H7 (cell line): ENCODE results near the gene MROH8. TPM values are rescaled to one million over a fixed set of nuclear protein-coding genes. Genes with fewer than 3 reads are reported as not detected.
A peak's percentile ranks its signal among the peaks of the same experiment; 100 is the strongest.

Source experiments
- DNase-seq: peaks from one replicate; pipeline ENCODE4 v3.0.0; 2012
- H3K27me3 ChIP-seq: 2 replicates; pipeline ENCODE4 v1.6.0; 2011; ENCODE audit warnings: mild to moderate bottlenecking, low read length; ENCODE audit not compliant: control insufficient read depth, insufficient read depth
- H3K36me3 ChIP-seq: replicated peaks from 2 replicates; pipeline ENCODE4 v1.5.1; 2011; ENCODE audit warnings: low read length; ENCODE audit not compliant: control insufficient read depth, insufficient read depth
- H3K4me3 ChIP-seq: 2 replicates; pipeline ENCODE4 v1.5.1; 2011; ENCODE audit warnings: low read depth, mild to moderate bottlenecking, control low read depth, low read length, moderate library complexity; ENCODE audit not compliant: insufficient read depth
- total RNA-seq: library from RNA; depleted of rRNA; stranded (reverse); fragments of >200 nt; shearing (Covaris generic); gene quantifications from 2 replicates; pipeline ENCODE4 v1.2.3, GENCODE V29; 2014

MROH8 gene
- total RNA-seq, 1 experiment from 2014 or later: 1.3 TPM

DNA sequence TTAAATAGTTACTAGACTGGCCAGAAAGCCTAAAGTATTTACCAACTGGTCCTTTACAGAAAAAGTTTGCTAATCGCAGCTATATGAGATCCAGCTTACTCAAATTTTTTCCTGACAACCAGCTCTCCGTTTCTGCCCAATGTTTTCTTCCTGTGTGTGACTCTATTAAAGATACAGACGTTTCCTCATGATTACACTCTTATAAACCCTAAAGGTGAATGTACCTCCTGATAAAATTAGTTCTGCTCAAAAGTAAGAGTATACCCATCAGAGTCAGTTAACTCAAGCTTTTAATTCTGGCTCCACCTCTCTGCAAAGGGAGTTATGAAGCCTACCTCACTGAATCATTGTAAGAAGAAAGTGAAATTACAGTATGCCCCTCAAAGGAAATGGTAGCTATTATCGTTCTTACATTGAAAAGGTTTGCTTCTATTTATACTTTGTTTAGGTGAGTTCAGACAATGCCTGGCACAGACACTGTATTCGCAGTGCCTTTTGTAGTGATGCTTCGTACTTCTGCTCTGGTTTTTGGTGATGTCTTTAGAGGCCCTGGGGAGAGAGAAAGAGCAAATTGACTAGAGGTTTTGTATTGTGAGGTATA lies 10.2 kb upstream of the MROH8 start:
- peaks cover 7% of the 10 kb centered on the region for H3K36me3 ChIP-seq
- DNase-seq: no peak

DNA sequence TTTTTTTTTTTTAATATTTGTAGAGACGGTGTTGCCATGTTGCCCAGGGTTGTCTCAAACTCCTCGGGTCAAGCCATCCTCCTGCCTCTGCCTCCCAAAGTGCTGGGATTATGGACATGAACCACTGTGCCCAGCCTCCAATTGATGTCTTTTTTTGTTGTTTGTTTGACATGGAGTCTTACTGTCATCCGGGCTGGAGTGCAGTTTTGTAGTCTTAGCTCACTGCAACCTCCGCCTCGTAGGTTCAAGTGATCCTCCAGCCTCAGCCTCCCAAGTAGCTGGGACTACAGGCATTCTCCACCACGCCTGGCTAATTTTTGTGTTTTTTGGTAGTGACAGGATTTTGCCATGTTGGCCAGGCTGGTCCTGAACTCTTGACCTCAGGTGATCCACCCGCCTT lies 9.4 kb upstream of the MROH8 start:
- H3K36me3 ChIP-seq: peaks cover 11% of the 10 kb centered on the region
- no peak overlapping the region for H3K4me3 ChIP-seq
- DNase-seq: no peak
- no peaks in the 10 kb centered on the region for H3K27me3 ChIP-seq

More for the DNA sequence above, 10.2 kb upstream of the MROH8 start:
- Histone ChIP-seq H3K27me3 (no peaks in the 10 kb centered on the region), H3K4me3 (no peak overlapping the region)

DNA sequence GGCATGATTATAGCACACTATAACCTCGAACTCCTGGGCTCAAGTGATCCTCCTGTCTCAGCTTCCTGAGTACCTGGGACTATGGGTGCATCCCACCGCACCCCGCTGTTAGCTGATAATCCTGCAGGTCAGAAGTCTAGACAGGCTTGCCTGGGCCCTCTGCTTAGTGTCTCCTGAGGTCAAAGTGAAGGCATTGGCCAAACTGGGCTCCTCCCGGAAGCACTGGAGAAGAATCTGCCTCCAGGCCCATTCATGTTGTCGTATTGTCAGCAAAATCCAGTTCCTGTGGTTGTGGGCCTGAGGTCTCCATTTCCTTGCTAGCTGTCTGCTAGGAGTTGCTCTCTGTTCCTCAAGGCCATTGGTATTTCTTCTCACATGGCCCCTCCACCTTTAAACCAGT lies 6.3 kb upstream of the MROH8 start:
- Histone ChIP-seq H3K27me3 (no peaks in the 10 kb centered on the region), H3K36me3 (peaks cover 11% of the 10 kb centered on the region), H3K4me3 (no peak overlapping the region)
- no peak for DNase-seq

DNA sequence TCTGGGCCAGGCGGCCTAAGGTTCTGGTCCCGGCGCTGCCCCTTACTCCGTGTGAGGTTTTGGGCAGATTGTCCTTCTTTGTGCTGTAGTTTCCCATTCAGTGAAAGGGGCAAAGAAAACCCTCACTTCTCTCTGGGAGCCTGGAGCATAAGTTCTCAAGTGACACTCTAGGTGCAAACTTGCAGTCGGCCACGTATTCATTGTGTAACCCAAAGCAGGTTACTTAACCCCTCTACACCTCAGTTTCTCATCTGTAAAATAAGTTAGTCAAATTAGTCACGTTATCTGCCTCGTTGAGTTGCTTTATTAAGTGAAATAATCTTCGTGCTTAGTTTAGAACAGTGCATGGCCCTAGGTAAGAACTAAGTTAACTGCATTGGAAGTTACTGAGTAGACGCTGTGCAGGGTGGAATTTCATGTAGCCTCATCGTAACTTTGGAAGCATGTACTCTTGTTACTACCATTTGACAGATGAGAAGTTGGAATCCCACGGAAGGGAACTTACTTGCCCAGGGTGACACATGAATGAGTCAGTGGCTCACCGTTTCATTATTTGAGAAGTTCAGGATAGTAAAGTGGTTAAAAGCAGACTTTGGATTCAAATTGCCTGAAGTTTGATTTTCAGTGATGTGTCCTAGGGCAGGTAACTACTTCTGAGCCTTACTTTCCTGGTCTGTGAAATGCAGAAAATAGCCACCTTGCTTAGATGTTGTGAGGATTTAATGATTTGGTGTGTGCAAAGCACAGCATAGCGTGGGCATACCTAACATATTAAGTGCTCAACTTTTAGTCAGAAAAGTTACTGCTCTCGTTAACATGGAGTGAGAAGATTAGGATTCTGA lies 556 bp upstream of the MROH8 start:
- DNase-seq: no peak
- peak overlapping the region; percentile 99 for H3K4me3 ChIP-seq

DNA sequence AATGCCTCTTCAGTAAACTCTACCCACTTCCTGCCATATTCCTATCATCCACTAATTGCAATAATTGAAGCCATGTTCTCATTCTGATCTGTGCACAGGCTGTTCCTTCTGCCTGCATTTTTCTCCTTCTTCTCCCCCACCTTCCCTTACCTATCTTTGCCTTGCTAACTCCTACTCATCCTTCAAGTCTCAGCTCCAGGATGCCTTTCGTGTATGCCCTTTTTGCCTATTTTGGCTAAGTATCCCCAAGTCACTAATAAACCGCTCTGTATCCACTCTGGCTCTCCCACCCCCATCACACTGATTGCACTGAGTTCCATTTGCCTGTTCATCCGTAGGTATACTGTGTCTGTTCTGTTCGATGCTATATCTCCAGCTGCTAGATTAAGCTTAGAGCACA lies 6.5 kb downstream of the MROH8 start:
- H3K36me3 ChIP-seq: no peaks in the 10 kb centered on the region

More for the DNA sequence above, 556 bp upstream of the MROH8 start:
- no peaks in the 10 kb centered on the region for H3K27me3 ChIP-seq
- peaks cover 6% of the 10 kb centered on the region for H3K36me3 ChIP-seq

DNA sequence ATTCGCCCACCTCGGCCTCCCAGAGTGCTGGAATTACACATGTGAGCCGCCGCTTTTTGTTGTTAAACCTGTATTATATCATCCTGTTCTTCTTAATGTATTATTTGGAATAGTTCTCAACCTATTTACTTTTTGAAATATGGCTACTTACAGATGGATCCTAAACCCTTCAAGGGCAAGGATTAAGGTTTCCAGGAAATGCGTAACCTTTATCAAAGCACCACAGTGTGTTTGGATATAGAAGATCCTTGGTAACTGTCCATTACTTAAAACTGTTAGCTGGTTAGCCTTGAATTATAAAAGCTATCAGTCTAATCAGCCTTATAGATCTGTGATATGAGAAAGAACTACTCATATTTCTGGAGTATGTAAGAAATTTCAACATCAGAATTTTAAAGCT lies 12.5 kb downstream of the MROH8 start:
- no peaks in the 10 kb centered on the region for H3K27me3 ChIP-seq
- H3K4me3 ChIP-seq: no peak overlapping the region
- DNase-seq: no peak
- no peaks in the 10 kb centered on the region for H3K36me3 ChIP-seq

More for the DNA sequence above, 6.5 kb downstream of the MROH8 start:
- Histone ChIP-seq H3K4me3 (no peak overlapping the region), H3K27me3 (no peaks in the 10 kb centered on the region)
- DNase-seq: no peak

DNA sequence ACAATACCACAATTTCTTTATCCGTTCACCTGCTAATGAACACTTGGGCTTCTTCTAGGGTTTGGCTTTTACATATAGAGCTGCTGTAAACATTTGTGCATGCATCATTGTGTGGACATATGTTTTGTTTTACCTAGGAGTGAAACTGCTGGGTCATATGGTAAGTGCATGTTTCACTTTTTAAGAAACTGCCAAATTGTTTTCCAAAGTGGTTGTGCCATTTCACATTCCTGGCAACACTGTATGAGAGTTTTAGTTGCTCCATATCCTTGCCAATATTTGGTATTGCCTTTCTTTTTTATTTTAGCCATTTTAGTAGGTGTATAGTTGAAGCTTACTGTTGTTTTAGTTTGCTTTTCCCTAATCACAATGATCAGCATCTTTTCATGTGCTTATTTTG lies 14.3 kb downstream of the MROH8 start:
- H3K27me3 ChIP-seq: no peaks in the 10 kb centered on the region
- DNase-seq: no peak
- no peak overlapping the region for H3K4me3 ChIP-seq
- no peaks in the 10 kb centered on the region for H3K36me3 ChIP-seq

DNA sequence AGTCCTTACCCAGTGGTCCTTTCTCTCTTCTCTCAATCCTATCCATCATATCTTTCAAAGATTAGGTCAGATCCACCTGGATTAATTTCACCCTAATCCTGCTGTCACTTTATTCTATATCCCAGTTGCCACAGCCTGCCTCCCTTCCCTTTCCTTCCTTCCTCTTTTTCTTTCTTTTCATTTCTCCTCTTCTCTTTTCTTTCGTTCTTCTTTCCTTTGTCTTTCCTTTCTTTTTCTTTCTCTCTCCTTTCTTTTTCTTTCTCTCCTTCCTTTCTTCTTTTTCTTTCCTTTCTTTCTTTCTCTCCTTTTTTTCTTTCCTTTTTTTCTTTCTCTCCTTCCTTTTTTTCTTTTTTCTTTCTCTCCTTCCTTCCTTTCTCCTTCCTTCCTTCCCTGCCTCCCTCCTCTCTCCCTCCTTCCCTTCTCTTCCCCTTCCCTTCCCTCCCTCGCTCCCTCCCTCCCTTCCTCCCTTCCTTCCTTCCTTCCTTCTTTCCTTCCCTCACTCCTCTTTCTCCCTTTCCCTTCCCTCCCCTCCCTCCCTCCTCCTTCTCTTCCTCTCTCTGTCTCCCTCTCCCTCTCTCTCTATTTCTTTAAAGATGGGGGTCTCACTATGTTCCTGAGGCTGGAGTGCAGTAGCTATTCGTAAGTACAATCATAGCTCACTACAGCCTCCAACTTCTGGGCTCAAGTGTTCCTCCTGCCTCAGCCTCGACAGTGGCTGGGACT lies 15.4 kb downstream of the MROH8 start:
- Histone ChIP-seq H3K4me3 (no peak overlapping the region), H3K36me3 (no peaks in the 10 kb centered on the region), H3K27me3 (no peaks in the 10 kb centered on the region)
- no peak for DNase-seq

DNA sequence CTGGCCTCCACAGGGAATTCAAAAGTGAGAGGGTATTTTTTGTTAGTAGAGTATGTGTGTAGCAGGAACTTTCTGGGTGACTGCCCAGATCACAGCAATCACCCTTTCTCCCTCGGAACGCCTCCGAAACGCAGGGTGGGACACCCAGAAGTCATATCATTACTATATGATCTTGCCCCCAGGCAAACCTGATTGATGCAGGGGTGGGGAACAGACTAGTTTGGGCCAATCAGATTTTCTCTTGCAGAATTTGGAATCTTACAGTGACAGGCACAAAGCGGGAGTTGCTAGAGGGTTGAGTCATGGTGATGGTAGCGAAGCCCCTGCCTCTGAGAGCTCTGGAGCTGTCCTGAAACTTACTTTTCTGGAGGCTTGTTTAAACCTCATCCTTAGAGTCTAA lies 16.7 kb downstream of the MROH8 start:
- DNase-seq: no peak
- no peaks in the 10 kb centered on the region for H3K36me3 ChIP-seq
- no peaks in the 10 kb centered on the region for H3K27me3 ChIP-seq
- H3K4me3 ChIP-seq: no peak overlapping the region

DNA sequence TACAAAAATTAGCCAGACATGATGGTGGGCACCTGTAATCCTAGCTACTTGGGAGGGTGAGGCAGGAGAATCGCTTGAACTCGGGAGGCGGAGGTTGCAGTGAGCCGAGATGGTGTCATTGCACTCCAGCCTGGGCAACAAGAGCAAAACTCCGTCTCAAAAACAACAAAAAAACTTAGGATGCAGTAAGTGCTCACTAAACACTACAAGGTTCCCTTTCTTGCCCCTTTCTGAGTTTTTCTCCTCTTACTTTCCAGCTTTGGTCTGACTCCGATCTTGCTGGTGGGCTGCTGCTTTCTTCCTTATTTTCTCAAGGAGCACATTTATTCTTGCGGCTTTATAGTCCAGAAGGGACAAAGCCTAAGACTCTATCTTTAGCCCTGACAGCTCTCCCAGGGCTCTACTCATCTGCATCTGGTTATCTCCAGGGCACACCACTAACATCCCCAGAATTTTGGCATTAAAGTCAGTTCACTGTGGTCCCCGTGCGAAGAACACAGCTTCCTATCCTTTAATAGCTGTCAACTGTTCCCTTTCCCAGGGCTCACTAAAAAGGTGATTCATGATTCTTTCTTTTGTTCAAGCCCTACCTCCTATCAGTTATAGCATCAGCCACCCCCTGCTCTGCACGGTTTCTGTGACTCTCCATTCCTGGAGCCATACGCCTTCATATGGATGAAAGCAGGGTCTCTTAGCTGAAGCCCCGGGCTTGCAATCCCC lies 17.4 kb downstream of the MROH8 start:
- H3K27me3 ChIP-seq: no peaks in the 10 kb centered on the region
- no peak overlapping the region for H3K4me3 ChIP-seq
- no peak for DNase-seq
- no peaks in the 10 kb centered on the region for H3K36me3 ChIP-seq

DNA sequence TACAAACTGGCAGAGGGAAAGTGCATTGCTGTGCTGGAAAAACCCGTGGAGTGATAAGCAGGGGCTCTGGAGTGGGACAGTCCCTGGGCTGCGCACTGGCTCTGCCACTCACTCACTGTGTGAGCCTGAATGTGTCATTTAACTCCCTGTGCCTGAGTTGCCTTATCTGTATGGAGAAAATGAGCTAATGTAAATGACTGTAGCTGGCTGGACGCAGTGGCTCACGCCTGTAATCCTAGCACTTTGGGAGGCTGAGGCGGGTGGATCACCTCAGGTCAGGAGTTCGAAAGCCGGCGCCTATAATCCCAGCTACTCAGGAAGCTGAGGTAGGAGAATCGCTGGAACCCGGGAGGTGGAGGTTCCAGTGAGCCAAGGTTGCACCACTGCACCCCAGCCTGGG lies 18.7 kb downstream of the MROH8 start:
- Histone ChIP-seq H3K27me3 (no peaks in the 10 kb centered on the region), H3K36me3 (no peaks in the 10 kb centered on the region), H3K4me3 (no peak overlapping the region)
- DNase-seq: no peak

DNA sequence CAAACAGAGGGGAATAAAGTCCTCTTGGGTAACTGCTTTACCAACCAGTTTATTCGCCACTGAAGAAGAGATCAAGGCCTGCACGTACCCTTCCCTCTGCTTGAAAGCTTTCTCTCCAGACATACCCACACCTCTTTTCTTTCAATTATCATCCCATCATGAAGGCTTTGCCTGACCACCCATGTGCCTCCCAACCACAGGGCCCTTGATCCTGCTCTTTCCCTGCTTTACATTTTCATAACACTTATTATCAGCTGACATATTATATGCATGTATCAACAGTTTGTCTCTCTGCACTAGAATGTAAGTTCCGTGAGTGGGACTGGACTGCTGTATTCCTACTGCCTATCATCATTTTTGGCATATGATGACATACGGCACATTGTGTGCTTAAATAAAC lies 21.1 kb downstream of the MROH8 start:
- Histone ChIP-seq H3K36me3 (no peaks in the 10 kb centered on the region), H3K27me3 (no peaks in the 10 kb centered on the region), H3K4me3 (no peak overlapping the region)
- no peak for DNase-seq

DNA sequence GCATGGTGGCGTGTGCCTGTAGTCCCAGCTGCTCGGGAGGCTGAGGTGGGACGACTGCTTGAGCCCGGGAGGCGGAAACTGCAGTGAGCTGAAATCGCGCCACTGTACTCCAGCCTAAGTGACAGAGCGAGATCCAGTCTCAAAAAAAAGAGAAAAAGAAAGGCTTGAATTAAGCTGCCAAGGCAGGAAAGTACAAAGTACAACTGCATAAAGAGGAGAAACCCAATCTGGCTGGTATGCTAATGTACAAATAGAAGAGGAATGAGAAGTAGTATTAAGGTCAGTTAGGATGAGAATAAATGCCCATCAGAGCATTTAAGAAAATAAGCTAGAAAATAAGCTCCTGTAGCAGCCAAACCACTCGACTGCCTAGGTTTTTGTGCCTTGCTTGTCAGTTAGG lies 23.4 kb downstream of the MROH8 start:
- Histone ChIP-seq H3K36me3 (no peaks in the 10 kb centered on the region), H3K4me3 (no peak overlapping the region), H3K27me3 (no peaks in the 10 kb centered on the region)
- DNase-seq: no peak

DNA sequence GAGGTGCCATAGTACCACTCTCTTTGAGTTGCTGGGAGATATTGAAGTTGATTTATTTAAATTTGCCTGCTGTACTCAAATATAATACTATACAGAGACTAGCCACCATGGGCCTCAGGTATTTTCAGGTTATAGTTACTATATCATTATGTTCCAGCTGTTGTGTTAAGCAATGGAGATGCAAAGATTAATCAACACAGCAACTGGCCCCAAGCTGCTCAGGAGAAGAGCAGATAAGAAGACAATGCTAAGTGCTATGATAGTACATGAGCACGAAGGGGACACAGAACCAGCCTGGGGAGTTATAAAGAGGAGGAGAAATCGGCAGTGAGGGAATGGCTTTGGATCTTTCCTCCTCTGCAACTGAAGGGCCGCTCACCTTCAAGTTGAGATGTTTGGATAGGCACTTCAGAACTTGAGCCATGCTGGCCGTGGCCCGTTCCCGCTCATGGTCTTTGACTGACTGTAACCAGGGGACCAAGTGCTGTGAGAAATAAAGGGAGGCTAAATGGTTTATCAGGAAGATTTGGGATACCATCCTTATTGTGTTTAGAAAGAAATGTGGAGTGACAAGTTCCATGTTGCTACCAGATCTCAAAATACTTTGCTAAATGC lies 24.6 kb downstream of the MROH8 start:
- Histone ChIP-seq H3K4me3 (no peak overlapping the region), H3K27me3 (no peaks in the 10 kb centered on the region), H3K36me3 (no peaks in the 10 kb centered on the region)
- no peak for DNase-seq
